Mucosa of descending colon (tissue), 3 donors: Measurements from ENCODE around the gene SLC27A2. TPM values are rescaled to one million over a fixed set of nuclear protein-coding genes. Genes with fewer than 3 reads are reported as not detected.

Experiments
- ATAC-seq: fragments of 200-7000 bp; cut with Tn5 transposase; one replicate; pipeline ENCODE4 v1.9.1; 2020; ENCODE audit warnings: mild to moderate bottlenecking, moderate library complexity
- DNase-seq, 3 donors: peaks; one replicate each; pipeline ENCODE4 v3.0.0-alpha.2; 2020
- H3K36me3 ChIP-seq: fragments of 200-600 bp; one replicate; pipeline ENCODE4 v1.8.0; 2021; ENCODE audit warnings: low read depth, mild to moderate bottlenecking
- H3K4me1 ChIP-seq: fragments of 200-600 bp; one replicate; pipeline ENCODE4 v1.8.0; 2021; ENCODE audit warnings: low read depth, mild to moderate bottlenecking
- H3K4me3 ChIP-seq: fragments of 200-600 bp; one replicate; pipeline ENCODE4 v1.8.0; 2021; ENCODE audit warnings: mild to moderate bottlenecking
- H3K9me3 ChIP-seq: fragments of 200-600 bp; one replicate; pipeline ENCODE4 v1.8.0; 2021; ENCODE audit warnings: mild to moderate bottlenecking
- intact Hi-C, 2 donors: fragments of 100-400 bp; cut with DNase I in 1 of 2; cut with micrococcal nuclease in 1 of 2; formaldehyde crosslinking; loops; one replicate each; pipeline versions ENCODE4 v1.11.0 to v1.11.1; 2022; cut with DNase I, micrococcal nuclease
- total RNA-seq, 3 donors: library from RNA; stranded (reverse); fragmentation: NEBNext Ultra II Directional in 2 of 3; extraction: Animal tissue kit (Norgen Biotek cat#: 25700) in 2 of 3; gene quantifications; one replicate each; pipeline versions ENCODE4 v1.2.1 to v1.2.4, GENCODE V29; 2021 to 2023
- TF ChIP-seq, protein P1 (sequence below): fragments of 200-600 bp; IDR thresholded peaks from one replicate; pipeline ENCODE4 v1.8.0; 2022; ENCODE audit warnings: antibody characterized with exemption, mild to moderate bottlenecking
- donor health status: DM: no; HTN: no; CAD: no; lungs with moderate emphysema.
- donor health status: DM: no; HTN: no; CAD: no.
- donor health status: DM: no; HTN: yes; CAD: no.

Gene SLC27A2
- total RNA-seq, 3 donors from 2014 or later = 14.8 to 27.9 (median 27.8) TPM

DNA sequence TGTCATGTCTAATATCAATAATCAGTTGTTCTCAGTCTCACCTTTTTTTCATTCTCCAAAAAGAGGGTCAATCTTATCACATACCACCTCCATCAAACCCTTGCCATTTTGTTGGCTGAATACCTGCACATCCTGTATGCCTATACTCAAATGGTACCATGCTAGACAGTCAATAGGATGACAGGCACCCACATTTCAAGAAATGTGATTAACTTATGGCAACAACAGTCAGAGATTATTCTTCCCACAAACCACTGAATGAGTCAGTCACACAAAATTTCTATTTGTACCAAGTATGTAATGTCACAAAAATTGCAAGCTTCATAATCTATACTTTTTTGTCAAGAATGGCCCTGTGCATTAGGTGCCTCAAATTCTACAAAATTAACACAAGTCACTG, 5.1 kb upstream of the SLC27A2 start:
- TF ChIP-seq, protein P1, sequence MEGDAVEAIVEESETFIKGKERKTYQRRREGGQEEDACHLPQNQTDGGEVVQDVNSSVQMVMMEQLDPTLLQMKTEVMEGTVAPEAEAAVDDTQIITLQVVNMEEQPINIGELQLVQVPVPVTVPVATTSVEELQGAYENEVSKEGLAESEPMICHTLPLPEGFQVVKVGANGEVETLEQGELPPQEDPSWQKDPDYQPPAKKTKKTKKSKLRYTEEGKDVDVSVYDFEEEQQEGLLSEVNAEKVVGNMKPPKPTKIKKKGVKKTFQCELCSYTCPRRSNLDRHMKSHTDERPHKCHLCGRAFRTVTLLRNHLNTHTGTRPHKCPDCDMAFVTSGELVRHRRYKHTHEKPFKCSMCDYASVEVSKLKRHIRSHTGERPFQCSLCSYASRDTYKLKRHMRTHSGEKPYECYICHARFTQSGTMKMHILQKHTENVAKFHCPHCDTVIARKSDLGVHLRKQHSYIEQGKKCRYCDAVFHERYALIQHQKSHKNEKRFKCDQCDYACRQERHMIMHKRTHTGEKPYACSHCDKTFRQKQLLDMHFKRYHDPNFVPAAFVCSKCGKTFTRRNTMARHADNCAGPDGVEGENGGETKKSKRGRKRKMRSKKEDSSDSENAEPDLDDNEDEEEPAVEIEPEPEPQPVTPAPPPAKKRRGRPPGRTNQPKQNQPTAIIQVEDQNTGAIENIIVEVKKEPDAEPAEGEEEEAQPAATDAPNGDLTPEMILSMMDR = no peak
- DNase-seq (no peak), ATAC-seq (no peak)
- H3K36me3 ChIP-seq = no peaks in the 10 kb centered on the region
- H3K4me1 ChIP-seq = peaks cover 5% of the 10 kb centered on the region
- H3K4me3 ChIP-seq = no peak overlapping the region
- intact Hi-C loops = no loop called here
- no peaks in the 10 kb centered on the region for H3K9me3 ChIP-seq

DNA sequence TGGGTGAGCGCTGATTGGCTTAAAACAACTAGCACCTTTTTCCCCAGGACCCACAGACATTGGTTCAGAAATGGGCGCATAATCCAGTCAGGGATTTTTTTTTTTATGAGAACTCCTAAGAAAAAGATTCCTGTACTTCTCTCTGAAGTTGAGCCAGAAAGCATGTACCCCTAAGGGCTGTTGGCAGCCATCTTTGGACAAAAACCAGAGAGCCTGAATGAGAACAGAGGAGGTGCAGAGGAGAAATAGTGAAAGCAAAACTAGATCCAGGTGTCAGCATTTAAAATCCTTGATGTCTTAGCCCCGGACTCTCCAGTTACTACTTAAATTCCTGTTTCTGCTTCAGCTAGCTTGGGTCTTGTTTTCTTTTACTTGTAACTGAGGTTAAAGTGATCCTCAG, 1.9 kb upstream of the SLC27A2 start:
- DNase-seq = no peak
- no peak for ATAC-seq
- H3K4me3 ChIP-seq = no peak overlapping the region
- no peaks in the 10 kb centered on the region for H3K36me3 ChIP-seq
- TF ChIP-seq, protein P1 = no peak
- H3K4me1 ChIP-seq = peaks cover 14% of the 10 kb centered on the region
- intact Hi-C loops = no loop called here
- no peaks in the 10 kb centered on the region for H3K9me3 ChIP-seq

DNA sequence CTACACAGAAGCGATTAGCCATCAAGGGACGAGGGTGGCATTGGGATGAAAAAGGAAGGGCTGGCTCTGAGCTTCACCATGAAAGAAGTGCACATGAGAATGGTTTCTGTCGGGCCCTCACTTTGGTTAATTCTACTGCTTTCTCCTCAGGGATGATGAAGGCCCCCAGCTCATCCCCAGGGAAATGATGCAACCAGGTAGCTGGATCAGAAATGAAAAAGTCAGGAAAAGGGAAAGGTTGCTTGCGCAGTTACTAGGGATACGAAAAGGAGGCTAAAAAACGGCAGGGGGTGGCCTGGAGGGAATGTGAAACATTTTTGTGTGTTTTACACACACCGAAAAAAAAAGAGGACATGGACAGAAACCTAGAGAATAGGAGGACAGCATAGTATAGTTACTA, 1.4 kb upstream of the SLC27A2 start:
- H3K4me1 ChIP-seq = peaks cover 14% of the 10 kb centered on the region
- intact Hi-C loops = no loop called here

DNA sequence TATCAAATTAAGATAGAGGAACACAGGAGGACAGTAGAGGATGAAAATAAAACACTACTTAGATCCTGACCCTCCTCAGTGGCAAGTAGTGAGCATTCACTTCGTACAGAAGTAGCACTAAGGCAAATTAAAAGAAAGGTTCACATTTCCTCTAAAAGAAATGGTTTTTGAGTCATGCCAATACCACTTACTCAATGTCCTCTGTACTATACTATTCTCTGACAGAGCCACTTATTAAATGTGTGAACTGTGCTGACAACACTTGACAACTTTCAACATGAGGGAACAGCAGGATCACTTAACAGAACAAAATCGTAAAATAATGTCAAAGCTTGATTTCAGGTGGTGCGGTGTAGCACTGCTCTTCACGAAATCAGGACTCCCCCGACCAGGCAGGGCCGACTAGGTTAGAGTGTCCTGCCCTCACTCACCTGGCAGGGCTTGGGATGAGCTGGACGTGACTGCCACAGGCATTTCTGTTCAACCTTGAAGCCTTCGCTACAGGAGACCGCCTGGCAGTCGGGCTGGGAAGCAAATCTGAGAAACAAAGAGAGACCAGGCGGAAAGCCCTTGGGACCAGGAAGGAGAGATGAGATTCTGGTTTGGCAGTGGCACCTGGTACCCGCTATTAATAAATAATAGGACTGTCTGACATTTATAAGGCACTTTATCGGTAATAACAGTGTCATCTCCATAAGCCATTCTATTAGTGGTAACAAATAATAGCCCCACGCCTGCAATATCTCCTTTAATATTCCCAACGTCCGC, 611 bp upstream of the SLC27A2 start:
- DNase-seq (no peak), ATAC-seq (no peak)
- Histone ChIP-seq H3K4me3 (no peak overlapping the region), H3K36me3 (no peaks in the 10 kb centered on the region), H3K9me3 (no peaks in the 10 kb centered on the region), H3K4me1 (peaks cover 14% of the 10 kb centered on the region)
- TF ChIP-seq, protein P1 = no peak
- intact Hi-C loops = no loop called here

More for the DNA sequence above, 1.4 kb upstream of the SLC27A2 start:
- Histone ChIP-seq H3K9me3 (no peaks in the 10 kb centered on the region), H3K36me3 (no peaks in the 10 kb centered on the region), H3K4me3 (no peak overlapping the region)
- TF ChIP-seq, protein P1 = no peak
- DNase-seq (no peak), ATAC-seq (no peak)

DNA sequence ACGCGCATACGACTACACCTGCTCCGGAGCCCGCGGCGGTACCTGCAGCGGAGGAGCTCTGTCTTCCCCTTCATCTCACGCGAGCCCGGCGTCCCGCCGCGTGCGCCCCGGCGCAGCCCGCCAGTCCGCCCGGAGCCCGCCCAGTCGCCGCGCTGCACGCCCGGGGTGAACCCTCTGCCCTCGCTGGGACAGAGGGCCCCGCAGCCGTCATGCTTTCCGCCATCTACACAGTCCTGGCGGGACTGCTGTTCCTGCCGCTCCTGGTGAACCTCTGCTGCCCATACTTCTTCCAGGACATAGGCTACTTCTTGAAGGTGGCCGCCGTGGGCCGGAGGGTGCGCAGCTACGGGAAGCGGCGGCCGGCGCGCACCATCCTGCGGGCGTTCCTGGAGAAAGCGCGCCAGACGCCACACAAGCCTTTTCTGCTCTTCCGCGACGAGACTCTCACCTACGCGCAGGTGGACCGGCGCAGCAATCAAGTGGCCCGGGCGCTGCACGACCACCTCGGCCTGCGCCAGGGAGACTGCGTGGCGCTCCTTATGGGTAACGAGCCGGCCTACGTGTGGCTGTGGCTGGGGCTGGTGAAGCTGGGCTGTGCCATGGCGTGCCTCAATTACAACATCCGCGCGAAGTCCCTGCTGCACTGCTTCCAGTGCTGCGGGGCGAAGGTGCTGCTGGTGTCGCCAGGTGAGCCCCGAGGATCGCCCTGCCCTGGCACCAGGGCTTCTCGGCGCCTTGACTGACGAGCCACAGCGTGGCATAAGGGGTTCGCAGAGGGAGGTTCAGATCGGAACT, 420 bp downstream of the SLC27A2 start:
- Histone ChIP-seq H3K4me1 (peaks cover 14% of the 10 kb centered on the region), H3K36me3 (no peaks in the 10 kb centered on the region), H3K4me3 (peak overlapping the region; percentile 51), H3K9me3 (no peaks in the 10 kb centered on the region)
- intact Hi-C loops = no loop called here
- peak; percentile 68 to 84 (median 76) for DNase-seq
- TF ChIP-seq, protein P1 = no peak
- ATAC-seq = peak; percentile 79
